Calu3 (cell line): ENCODE data around the gene TPBGL. TPM values are rescaled to one million over a fixed set of nuclear protein-coding genes. Genes with fewer than 3 reads are reported as not detected.

Experiments used
- BruUV-seq: library from RNA; stranded (reverse); fragments of 400-500 nt; replicated peaks from 2 replicates; lab custom pipeline; 2021; lab: Mats Ljungman, UMichigan
- CTCF ChIA-PET: fragments of 300-600 bp; sonication (Branson Sonifier 250); formaldehyde crosslinking; loops from one replicate; lab custom pipeline; 2022; ENCODE audit warnings: antibody characterized with exemption; lab: Charles Lee
- DNase-seq: peaks from one replicate; pipeline ENCODE4 v3.0.0; 2022
- H3K27ac Mint-ChIP-seq: one replicate; pipeline ENCODE4 v1.8.0; 2022; ENCODE audit warnings: mixed read lengths; ENCODE audit not compliant: unreplicated experiment
- H3K27me3 Mint-ChIP-seq: one replicate; pipeline ENCODE4 v1.8.0; 2022; ENCODE audit warnings: mixed read lengths; ENCODE audit not compliant: unreplicated experiment
- H3K36me3 Mint-ChIP-seq: one replicate; pipeline ENCODE4 v1.8.0; 2022; ENCODE audit warnings: mild to moderate bottlenecking, moderate library complexity, mixed read lengths; ENCODE audit not compliant: insufficient read depth, unreplicated experiment
- H3K4me1 Mint-ChIP-seq: one replicate; pipeline ENCODE4 v1.8.0; 2022; ENCODE audit warnings: mild to moderate bottlenecking, low read depth, mixed read lengths; ENCODE audit not compliant: unreplicated experiment
- H3K4me3 Mint-ChIP-seq: one replicate; pipeline ENCODE4 v1.8.0; 2022; ENCODE audit warnings: mild to moderate bottlenecking, low read depth, moderate library complexity, mixed read lengths; ENCODE audit not compliant: unreplicated experiment
- H3K9me3 Mint-ChIP-seq: one replicate; pipeline ENCODE4 v1.8.0; 2022; ENCODE audit warnings: low read depth, mixed read lengths; ENCODE audit not compliant: unreplicated experiment
- CTCF ChIP-seq: fragments of 200-600 bp; IDR thresholded peaks from one replicate; pipeline ENCODE4 v1.8.0; 2022; ENCODE audit warnings: antibody characterized with exemption; ENCODE audit not compliant: unreplicated experiment
- intact Hi-C: fragments of 100-400 bp; cut with micrococcal nuclease; formaldehyde crosslinking; loops from one replicate; pipeline ENCODE4 v1.10.0; 2022; ENCODE audit not compliant: unreplicated experiment
- total RNA-seq: library from RNA; stranded (reverse); gene quantifications from 2 replicates; pipeline ENCODE4 v1.2.3, GENCODE V29; 2022

Gene TPBGL
- total RNA-seq, 1 experiment from 2014 or later = not detected

- intact Hi-C loops = no loop called here
- CTCF ChIA-PET = no interaction called here
- no TSS peak for BruUV-seq
Observed at GRCh38 chr11:75277211-75277805, 36.7 kb downstream of the TPBGL start.

GRCh38 chr11:75277991-75278790, 37.6 kb downstream of the TPBGL start:
- Mint-ChIP-seq H3K27me3 (no peaks in the 10 kb centered on the region), H3K36me3 (no peaks in the 10 kb centered on the region), H3K9me3 (no peaks in the 10 kb centered on the region), H3K4me1 (peaks cover 9% of the 10 kb centered on the region), H3K4me3 (no peak overlapping the region), H3K27ac (no peak overlapping the region)
- TF ChIP-seq CTCF = no peak
- no peak for DNase-seq
- no TSS peak for BruUV-seq
- intact Hi-C loops = no loop called here
- CTCF ChIA-PET = no interaction called here

More at GRCh38 chr11:75277211-75277805, 36.7 kb downstream of the TPBGL start:
- Mint-ChIP-seq H3K27me3 (no peaks in the 10 kb centered on the region), H3K4me3 (no peak overlapping the region), H3K27ac (no peak overlapping the region), H3K36me3 (no peaks in the 10 kb centered on the region), H3K9me3 (no peaks in the 10 kb centered on the region), H3K4me1 (peaks cover 9% of the 10 kb centered on the region)
- no peak for DNase-seq
- no peak for TF ChIP-seq CTCF

GRCh38 chr11:75279273-75279672, 38.7 kb downstream of the TPBGL start:
- H3K4me3 Mint-ChIP-seq = no peak overlapping the region
- CTCF ChIA-PET = interaction anchor here (0.6 to 2.4 kb wide), 7 partner anchors 9 to 111 kb away, joined by 3 to 9 read pairs (median 4); no protein-coding TSS in a partner anchor
- H3K4me1 Mint-ChIP-seq = peaks cover 9% of the 10 kb centered on the region
- no peaks in the 10 kb centered on the region for H3K27me3 Mint-ChIP-seq
- DNase-seq = no peak
- H3K36me3 Mint-ChIP-seq = no peaks in the 10 kb centered on the region
- no TSS peak for BruUV-seq
- TF ChIP-seq CTCF = no peak
- intact Hi-C loops = no loop called here
- H3K9me3 Mint-ChIP-seq = no peaks in the 10 kb centered on the region
- H3K27ac Mint-ChIP-seq = no peak overlapping the region

GRCh38 chr11:75280227-75280701, 39.7 kb downstream of the TPBGL start:
- Mint-ChIP-seq H3K4me3 (no peak overlapping the region), H3K27ac (no peak overlapping the region), H3K4me1 (peaks cover 9% of the 10 kb centered on the region), H3K9me3 (no peaks in the 10 kb centered on the region), H3K27me3 (no peaks in the 10 kb centered on the region), H3K36me3 (no peaks in the 10 kb centered on the region)
- intact Hi-C loops = loop anchor here (1.0 to 2.0 kb wide), 2 partner anchors 49 to 104 kb away; no protein-coding TSS in a partner anchor
- TF ChIP-seq CTCF = peak; percentile 93
- CTCF ChIA-PET = interaction anchor here (0.7 to 2.4 kb wide), 8 partner anchors 9 to 108 kb away, joined by 3 to 9 read pairs (median 4); no protein-coding TSS in a partner anchor
- no TSS peak for BruUV-seq
- DNase-seq = peak; percentile 82
